T-helper 1 cell (primary cell): ENCODE data around the gene LAMC1.

ENCODE experiments used
- DNase-seq, 5 donors: peaks; one replicate each; pipeline ENCODE4 v3.0.0-alpha.2; 2012 to 2020
- total RNA-seq, 4 donors: gene quantifications; one replicate each; lab custom pipeline; 2026; lab: John Stamatoyannopoulos, UW

Gene LAMC1
- total RNA-seq, result 0 to 0.15 (median 0.08) reads per million in 4 donors

- peak in 1 of 5 donors; percentile 2 for DNase-seq
Observed at GRCh38 chr1:183023146-183023600, at the start of gene LAMC1. TSS of gene LAMC1 (plus strand) at chr1:183023420. CDS start at chr1:183023717, 297 bp downstream.

GRCh38 chr1:182974506-182975191, 48.6 kb upstream of the LAMC1 start:
- DNase-seq, result no peak

GRCh38 chr1:182977480-182977879, 45.7 kb upstream of the LAMC1 start:
- no peak for DNase-seq

- no peak for DNase-seq
Observed at GRCh38 chr1:182978151-182978853, 44.9 kb upstream of the LAMC1 start.

- DNase-seq, result no peak
Observed at GRCh38 chr1:182984138-182984537, 39.1 kb upstream of the LAMC1 start.

- DNase-seq, result no peak
Observed at GRCh38 chr1:182984621-182985020, 38.6 kb upstream of the LAMC1 start.

- no peak for DNase-seq
Observed at GRCh38 chr1:182985876-182986275, 37.3 kb upstream of the LAMC1 start.

GRCh38 chr1:182990413-182991144, 32.6 kb upstream of the LAMC1 start:
- DNase-seq, result no peak

- DNase-seq, result no peak
Observed at GRCh38 chr1:182993746-182994145, 29.5 kb upstream of the LAMC1 start.

GRCh38 chr1:182995894-182996293, 27.3 kb upstream of the LAMC1 start:
- DNase-seq, result no peak

- no peak for DNase-seq
Observed at GRCh38 chr1:182996816-182997215, 26.4 kb upstream of the LAMC1 start.

GRCh38 chr1:182998482-182998881, 24.7 kb upstream of the LAMC1 start:
- DNase-seq, result no peak

- no peak for DNase-seq
Observed at GRCh38 chr1:183000167-183000962, 22.9 kb upstream of the LAMC1 start.

GRCh38 chr1:183002267-183002666, 21.0 kb upstream of the LAMC1 start:
- DNase-seq, result no peak

GRCh38 chr1:183002797-183003196, 20.4 kb upstream of the LAMC1 start:
- DNase-seq, result no peak

GRCh38 chr1:183003203-183003602, 20.0 kb upstream of the LAMC1 start:
- no peak for DNase-seq

- DNase-seq, result no peak
Observed at GRCh38 chr1:183004141-183004540, 19.1 kb upstream of the LAMC1 start.

GRCh38 chr1:183011859-183012258, 11.4 kb upstream of the LAMC1 start:
- no peak for DNase-seq

GRCh38 chr1:183012301-183012994, 10.8 kb upstream of the LAMC1 start:
- DNase-seq, result no peak

- no peak for DNase-seq
Observed at GRCh38 chr1:183019139-183019740, 4.0 kb upstream of the LAMC1 start.

- no peak for DNase-seq
Observed at GRCh38 chr1:183019860-183020259, 3.4 kb upstream of the LAMC1 start.
